Stimulated activated CD8-positive, alpha-beta memory T cell treated with anti-CD3 and anti-CD28 coated beads, Interleukin-15, amount 100 ng/mL, for 24 hours (primary cell): ENCODE results near the gene PHC2.
A peak's percentile ranks its signal among the peaks of the same experiment; 100 is the strongest.

ENCODE experiments used
- DNase-seq: peaks from one replicate; pipeline ENCODE4 v3.0.0-alpha.2; 2020; ENCODE audit warnings: low read depth

PHC2 gene

DNA sequence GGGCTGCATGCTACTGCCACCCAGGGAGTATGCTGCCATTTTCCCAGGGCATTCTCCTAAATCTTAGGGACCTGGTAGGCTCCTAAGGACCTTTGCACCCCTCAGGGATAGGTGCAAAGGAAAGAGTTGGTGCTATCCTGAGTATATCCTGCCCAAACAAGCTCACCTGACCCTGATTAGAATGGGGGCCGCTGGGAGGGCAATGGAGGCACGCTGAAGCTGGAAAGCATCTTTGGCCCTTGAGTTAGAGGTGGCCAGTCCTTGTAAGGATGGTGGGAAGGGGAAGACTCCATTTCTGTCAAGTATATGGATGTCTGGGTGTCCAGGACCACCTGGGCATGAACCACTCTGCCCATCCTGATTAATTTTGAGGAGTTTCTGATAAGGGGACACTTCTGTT is 61.1 kb downstream of the PHC2 start:
- DNase-seq: no peak

DNA sequence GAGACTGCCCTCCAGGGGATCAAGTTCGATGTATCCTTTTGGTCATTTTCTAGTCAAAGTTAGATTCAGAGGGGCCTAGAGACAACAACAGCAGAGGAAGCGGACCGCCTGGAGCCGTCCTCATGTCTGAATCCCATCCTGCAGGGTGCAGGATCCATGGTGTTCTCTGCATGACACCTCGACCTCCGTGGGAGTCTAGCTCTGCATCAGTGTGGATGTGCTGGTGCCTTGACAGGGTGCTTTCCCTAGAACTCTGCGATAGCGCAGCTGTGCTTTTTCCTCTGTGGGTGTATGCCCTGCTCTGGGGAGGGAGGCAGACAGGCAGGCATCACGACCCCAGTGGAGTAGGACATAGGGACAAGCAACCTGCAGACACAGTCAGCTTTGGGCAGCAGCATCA is 61.8 kb downstream of the PHC2 start:
- no peak for DNase-seq

DNA sequence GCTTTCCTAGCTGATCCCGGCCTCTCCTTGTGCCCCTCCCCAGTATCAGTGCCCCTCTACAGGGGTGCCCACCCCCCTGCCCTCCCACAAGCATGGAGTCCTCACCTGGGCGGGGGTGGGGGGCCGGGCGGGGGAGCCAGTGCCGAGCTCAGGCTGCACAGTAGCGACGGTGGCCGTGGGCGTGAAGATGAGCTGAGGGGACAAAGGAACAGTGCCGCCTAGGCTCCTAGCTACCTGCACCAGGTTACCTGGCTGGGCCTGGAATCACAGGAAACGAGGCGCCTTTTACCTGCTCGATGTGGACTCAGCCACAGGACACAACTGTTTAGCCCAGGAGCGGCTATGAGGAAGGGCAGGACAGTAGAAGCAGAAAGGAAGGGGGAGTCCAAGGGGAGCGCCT is 62.5 kb downstream of the PHC2 start:
- DNase-seq: no peak

DNA sequence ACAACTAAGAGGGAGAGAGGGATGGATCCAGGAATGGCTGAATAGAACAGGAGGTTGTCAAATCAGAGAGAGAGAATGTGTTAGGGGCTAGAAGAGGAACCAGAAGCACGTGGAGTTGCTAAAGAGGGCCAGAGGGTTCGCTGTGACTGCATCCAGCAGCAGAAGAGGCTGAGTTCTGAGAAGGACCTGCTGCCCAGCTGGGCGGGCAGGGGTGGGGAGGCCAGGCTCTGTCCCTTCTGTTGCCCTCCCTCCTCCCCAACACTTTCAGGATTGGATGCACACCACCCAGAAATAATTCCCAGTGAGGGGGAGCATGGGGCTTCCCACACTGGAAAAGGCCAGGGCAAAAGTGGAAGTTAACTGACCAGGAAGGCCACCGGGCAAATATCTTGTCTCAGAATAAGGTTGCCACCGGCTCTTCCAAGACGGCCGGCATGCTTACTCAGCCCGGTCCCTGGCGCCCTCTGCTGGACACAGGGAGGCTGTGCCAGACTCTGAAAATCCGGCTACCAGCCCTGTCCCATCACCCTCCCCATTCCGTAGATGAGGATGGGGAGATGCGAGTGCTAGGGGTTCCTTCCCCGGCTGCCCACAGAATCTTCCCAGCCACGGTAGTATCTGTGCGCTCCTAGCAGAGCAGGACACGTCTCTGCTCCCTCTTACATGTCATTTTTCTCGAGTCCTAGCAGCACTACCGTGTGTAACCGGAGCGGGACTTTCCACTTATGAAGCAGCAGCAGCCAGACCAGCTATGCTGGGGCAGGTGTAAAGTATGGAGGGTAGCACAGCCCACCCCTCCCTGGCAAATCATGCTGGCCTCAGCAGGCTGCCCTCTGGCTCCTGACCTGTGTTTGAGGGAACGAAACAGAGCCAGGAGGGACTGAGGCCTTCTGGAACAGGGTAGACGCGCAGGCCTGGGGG is 63.1 kb downstream of the PHC2 start:
- peak; percentile 73 for DNase-seq

DNA sequence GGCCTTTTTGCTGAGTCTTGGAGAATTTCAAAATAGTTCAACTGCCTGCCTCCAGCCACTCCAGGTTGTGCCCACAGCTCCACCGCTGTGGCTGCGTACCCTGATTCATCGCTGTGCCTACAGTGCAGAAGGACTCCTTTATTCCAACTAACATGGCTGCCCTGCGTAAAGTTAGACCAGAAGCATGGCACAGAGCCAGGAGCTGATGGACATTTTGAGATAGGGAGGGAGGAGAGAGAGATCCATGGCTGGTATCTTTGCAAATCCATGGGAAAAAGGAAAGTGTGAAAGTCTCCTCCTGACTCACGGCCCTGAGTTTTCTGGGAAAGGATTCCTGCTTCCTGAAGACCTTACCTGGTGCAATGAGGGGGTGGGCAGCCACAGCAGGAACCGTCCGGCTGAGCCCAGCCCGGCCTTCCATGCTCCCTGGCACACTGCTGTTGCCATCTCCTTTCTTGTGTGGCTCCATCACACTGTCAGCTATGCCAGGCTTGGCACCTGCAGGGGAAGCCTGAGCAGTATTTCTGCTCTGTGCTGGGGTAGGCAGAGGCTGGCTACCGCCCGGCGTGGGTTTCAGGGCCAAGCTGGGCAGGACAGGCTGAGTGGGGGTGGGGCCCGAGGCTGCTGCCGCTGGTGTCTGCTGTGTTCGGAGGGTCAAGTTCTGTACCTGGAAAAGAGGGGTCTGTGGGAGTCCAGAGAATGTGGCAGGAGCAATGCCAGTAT is 64.0 kb downstream of the PHC2 start:
- no peak for DNase-seq

DNA sequence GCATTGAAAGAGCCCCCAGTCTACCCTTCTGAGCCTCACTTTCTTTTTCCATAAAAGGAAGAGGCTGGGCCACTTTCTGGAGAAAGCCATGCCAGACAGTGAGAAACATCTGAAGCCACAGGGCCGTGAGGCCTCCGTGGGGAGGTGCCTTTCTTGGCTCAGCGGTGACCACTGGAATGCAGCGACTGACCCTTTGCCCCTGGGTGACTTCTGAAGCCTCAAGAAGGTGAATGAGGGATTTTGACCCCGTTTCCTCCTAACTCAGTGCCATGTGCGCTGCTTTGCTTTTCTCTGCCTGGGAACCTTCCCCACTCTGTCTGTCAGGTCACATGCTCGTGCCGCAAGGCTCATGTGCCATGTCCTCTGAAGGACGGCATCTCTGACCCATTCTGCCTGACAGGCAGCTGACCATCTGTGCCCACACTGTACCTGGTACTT is 65.3 kb downstream of the PHC2 start:
- DNase-seq: no peak

DNA sequence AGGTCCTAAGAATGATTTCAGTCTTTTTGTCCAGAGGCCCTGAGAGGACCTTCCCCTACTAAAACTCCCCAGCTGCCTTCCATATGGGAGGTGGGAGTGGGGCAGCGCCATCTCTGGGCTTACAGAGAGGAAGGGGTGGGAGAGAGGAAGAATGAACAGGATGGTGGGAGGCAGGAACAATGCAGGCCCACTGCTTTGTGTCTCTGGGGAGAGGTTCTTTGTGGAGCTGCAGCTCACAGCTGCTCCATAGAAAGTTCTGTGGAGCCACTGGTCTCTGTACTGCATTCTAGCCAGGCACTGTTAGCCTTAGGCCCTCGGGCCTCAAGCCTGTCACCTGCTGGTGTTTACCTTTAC is 66.4 kb downstream of the PHC2 start:
- DNase-seq: no peak

DNA sequence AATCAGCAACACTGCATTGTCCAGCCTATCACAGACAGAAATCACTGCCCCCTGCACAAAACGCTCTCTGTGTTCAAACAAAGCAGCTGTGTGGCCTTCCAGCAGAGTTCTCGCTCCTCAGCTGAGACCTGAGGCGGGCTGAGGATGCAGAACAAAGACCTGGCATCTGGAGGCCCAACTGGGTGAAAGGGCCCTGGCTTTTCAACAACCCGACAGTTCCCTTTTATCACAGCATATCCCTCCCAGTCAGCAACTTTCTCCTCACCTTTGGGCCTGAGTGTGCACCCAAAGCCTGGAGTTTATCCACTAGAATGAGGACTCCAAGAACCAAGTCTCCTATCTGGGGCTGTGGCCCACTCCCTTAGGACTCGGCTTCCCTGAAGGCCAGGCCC is 67.4 kb downstream of the PHC2 start:
- no peak for DNase-seq

DNA sequence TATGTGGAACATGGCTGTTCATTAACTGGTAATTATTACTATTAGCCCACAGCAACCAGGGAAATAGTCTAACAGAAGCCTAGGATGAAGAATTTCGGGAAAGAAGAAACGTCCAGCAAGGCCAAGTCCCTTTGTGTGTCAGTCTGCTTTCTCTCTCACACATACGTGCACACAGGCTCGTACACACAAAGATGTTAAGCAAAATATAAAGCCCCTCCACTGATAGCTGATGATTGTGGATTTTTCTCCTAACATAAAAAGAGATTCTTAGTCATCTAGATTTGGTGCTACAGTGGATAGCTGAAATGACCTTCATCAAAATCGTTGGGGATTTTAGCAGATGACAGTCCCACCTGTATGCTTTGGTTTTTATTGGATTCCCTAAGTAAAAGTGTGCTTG is 67.9 kb downstream of the PHC2 start:
- no peak for DNase-seq

DNA sequence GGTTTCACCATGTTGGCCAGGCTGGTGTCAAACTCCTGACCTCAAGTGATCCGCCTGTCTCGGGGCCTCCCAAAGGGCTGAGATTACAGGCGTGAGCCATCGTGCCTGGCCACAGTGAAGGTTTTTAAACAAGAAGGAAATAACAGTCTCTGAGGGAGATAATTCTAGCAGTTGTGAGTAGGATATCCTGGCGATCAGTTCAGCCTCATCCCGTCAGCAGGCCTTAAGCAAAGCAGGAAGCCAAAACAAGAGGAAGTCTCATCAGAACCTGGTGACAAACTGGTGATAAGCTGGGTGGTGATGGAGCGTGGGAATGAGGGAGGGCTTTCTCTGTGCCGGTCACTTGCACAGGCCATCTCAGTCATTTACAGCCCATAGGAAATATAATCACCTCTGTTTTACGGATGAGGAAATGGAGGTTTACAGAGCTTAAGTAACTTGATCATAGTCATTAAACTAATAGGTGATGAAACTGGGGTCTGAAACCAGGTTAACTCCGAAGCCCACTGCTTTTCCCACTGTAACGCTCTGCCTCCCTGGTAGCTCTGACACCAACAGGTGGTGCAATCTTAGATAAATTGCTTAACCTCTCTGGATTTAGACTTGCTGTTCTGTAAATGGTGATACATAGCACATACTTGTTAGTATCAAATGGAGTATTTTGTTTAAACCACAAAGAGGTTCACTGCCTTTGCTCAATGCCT is 69.2 kb downstream of the PHC2 start:
- no peak for DNase-seq

DNA sequence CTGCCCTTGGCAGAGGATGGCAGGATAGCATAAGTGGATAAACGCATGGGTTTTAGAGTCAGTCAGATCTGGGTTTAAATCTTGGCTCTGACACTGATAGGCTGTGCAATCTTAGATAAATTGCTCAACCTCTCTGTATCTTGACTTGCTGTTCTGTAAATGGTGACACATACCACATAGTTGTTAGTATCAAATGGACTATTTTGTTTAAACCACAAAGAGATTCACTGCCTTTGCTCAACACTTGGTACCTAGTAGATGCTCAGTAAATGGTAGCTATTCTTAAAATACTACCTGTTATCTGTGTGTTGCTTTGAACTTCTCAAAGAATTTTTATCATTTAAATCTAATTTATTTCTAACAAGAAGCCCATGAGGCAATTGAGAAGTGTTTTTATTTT is 70.5 kb downstream of the PHC2 start:
- no peak for DNase-seq

DNA sequence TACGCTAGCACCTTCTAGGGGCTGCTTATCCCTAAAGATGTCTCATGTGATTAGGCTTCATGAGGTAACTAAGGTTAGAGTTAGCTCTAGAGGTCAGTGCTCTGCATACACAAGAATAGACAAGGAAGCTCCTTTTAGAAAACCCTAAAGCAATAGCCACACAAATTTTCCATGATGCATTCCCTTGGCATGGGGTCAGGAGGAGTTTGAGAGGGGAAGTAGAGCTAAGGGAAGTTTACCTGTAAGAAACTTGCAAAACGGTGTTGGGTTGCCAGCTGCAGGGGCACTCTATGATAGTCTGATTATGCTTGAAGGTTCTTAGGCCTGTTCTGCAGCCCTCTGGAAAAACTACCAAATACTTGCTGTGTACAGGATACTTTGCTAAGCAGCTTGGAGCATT is 71.0 kb downstream of the PHC2 start:
- no peak for DNase-seq

DNA sequence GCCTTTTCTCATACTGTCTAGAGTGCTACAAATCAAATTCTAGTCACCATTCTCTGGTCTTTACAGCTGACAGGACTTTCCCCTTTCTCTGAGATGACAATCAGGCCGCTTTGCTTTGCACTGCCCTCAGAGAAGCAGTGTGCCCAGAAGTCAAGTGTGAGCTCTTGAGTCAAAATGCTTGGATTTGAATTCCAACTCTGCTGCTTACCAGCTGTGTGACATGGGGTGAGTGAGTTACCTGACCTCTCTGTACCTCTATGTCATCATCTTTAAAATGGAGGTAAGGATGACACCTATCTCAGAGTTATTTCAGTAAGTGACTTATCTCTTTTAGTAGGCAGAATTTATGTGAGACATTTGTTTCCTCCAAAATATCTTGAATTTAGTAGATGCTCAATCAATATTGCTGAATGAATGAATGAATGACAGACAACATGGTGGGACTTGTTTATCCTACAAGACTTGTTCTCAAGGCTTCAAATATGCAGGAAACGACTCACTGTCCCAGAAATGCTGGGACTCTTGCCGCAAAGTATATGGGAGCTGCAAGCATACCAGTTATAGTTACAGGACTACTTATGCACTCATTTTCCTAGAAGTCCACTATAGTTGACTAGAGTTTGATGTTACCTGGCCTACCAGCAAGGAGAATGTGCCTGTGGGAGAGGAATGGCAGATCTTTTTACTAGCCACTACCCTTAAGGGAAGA is 71.9 kb downstream of the PHC2 start:
- no peak for DNase-seq

DNA sequence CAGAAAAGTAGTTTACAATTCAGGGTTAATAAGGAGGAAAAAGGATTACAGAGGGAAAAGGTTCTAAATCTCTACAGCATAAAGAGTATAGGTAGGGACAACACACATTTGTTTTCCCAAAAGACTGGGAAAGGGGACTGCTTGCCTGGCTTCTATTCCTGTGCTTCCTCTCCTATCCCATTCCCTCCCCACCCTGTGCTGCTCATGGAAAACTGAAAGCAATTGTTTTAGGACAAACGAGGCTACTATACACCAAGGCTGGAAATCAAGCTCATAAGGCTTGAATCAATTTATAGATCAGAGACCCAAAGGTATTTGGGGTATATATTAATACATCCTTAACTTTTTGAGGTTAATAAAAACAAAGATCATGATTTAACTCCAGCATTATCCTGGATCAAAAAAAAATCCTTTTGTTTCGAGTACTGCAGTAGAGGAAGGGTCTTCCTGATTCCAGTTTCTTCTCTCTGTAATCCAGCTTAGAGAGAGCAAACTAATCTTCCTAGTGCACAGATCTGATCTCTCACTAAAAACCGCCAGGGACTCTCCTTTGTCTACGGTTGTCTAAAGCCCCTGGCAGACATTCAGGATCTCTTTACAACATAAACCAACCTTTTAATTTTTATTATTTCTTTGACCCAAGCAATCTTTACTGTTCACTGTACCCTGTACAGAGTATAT is 72.6 kb downstream of the PHC2 start:
- no peak for DNase-seq

DNA sequence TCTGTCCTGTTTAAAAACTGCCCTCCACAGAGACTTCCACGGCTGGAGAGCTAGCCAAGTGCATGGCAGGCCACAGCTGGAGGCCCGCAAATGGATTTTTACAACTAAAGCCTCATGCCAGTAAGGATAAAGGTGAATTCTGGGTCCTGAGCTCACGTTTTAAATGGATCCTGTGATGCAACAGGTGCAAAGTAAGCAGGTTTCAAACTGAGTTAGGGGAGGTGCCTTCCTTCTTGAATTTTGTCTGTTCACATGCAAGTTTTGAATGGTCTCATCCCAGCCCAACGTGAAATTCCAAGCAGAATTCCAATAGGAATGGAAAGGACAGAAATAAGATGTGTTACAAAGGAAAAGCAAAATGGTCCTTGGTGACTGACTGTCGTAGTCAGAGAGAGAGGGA is 73.8 kb downstream of the PHC2 start:
- no peak for DNase-seq

DNA sequence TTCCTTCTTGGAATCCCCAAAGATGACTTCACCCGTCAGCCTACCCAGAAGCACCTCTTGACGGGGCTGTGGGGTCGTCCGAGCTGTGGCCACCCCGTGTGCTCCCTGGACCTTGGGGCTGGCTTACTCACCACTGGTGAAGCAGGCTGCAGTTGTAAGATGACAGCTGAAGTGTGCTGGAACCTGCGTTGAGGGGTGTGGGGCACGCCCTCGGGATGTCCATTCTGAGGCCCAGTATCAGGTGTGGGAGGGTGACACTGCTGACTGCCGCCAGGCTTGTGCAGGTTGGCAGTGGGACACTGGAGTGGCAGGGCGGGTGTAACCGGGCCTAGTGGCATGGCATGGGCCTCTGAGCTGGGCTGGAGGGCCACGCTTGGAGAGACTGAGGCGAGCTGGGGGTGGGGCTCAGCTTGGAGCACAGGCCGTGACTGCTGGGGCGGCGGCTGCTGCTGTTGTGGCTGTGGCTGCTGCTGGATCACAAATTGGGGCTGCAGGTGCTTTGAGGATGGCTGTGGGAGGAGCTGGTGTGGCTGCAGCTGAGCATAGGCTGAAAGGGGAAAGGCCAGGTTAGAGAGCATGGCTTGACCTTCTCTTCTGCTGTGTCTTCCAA is 76.1 kb downstream of the PHC2 start:
- DNase-seq: no peak

DNA sequence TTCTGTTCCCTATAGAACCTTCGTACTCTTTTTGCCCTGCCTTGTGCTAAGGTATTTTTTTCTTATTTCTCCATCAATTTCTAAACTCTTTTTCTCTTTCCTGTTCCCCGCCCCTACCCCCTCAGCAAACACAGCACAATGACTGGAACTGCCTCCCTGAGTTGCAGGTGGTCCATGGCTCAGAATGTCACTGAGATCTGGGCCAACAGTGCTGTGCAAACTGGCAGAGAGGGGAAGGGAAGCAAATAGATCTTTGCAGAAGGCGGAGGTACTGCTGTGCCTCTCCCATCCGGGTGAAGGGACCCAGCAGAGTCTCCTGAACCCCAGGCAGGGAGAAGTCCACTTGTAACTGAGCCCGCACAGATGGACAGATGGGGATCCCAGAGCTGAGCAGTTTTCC is 77.4 kb downstream of the PHC2 start:
- DNase-seq: no peak

DNA sequence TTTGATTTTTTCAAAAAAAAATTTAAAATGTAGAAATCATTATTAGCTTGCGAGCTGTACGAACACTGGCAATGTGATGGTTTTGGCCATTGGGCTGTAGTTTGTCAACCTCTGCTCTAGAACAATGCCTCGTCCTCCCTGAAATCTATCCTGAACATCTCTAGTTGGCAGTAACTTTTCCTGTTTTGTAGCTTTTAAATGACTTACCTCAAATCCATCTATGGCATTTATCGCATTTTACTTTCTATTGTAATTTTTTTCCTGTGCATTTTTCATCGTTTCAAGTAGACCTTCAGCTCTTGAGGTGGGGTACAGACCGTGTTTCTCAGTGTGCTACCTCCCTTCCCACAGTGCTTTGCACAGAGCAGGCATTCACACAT is 79.6 kb downstream of the PHC2 start:
- DNase-seq: no peak

DNA sequence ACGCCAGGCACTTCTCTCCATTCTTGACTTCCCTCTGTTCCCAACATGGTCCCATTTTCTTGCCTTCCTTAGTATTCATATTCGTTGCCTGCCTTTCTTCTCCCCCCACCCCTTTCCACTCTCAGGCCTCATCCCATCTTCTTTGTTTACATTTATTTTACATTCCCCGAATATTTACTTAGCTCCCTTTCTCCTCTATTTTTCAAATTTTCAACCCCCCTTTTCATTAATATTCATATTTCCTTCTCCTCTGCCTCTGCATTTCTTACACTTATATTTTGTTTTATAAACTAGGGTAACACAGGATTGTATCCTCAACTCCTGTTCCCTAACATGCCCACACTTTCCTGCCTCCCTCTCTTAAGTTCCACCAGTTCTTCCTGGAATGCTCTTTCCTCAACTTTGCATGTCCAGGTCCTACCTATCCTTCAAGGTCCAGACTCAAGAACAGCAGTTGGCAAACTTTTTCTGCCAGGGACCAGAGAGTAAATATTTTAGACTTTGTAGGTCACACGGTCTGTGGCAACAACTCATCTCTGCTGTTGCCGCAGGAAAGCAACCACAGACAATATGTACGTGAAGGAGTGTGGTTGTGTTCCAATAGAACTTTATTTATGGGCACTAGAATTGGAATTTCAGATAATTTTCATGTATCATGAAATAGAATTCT is 80.1 kb downstream of the PHC2 start:
- no peak for DNase-seq

DNA sequence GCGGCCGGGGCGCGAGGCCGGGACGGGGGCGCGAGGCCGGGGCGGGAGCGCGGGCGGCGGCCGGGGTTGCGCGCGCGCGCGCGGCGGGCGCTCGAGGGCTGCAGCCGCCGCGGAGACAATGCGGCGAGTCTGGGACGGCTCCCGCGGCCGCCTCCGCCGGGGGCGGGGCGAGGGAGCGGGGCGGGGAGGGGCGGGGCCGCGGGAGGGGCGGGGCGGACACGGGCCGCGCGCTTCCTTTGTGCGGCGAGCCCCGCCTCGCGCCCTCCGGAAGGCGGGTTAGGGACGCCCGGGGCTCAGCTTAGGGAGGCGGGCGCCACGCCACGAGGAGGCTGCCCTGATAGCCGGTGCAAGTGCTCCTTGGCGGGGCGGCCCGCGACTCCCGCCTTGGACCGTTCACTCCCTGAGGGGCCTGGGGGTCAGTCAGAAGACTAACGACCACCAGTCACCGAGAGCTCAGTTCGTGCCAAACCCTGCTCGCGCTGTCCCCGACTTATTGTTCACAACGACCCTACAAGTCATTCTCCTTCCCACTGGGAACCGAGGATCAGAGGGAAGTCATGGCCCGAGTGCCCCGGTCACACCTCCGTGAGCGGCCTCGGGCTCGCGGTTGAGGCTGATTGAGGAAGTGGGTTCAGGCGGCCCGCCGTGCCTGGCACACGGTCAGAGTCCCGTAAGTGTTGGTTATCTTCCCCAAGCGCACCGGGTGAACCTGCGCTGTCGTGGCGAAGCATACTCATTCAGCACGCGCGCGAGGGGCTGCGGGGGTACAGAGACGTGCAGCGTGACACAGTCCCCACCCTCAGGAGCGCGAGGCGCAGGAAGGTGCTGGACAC is 80.9 kb downstream of the PHC2 start:
- peak; percentile 62 for DNase-seq
